ENCODE data around the gene ABCB4. TPM values are rescaled to one million over a fixed set of nuclear protein-coding genes. Genes with fewer than 3 reads are reported as not detected.

Gene ABCB4
- total RNA-seq, 1 donor from 2014 or later: 114 TPM

GRCh38 chr7:87427288-87427687 is 48.2 kb downstream of the ABCB4 start:
- DNase-seq (ENCODE audit: low spot score): no peak

GRCh38 chr7:87426160-87426559 is 49.3 kb downstream of the ABCB4 start:
- ATAC-seq (no peak), DNase-seq (ENCODE audit: low spot score) (no peak)

More at GRCh38 chr7:87427288-87427687, 48.2 kb downstream of the ABCB4 start:
- peak; percentile 52 for ATAC-seq

- DNase-seq (ENCODE audit: low spot score) (no peak), ATAC-seq (peak; percentile 73)
Measured at GRCh38 chr7:87424075-87424474, 51.4 kb downstream of the ABCB4 start.

- no peak for DNase-seq (ENCODE audit: low spot score)
- ATAC-seq: no peak
Measured at GRCh38 chr7:87420173-87420572, 55.3 kb downstream of the ABCB4 start.

- DNase-seq (ENCODE audit: low spot score) (no peak), ATAC-seq (peak; percentile 70)
Measured at GRCh38 chr7:87416682-87417587, 58.5 kb downstream of the ABCB4 start.

GRCh38 chr7:87414794-87415188 is 60.7 kb downstream of the ABCB4 start:
- DNase-seq (ENCODE audit: low spot score) (no peak), ATAC-seq (no peak)

GRCh38 chr7:87413951-87414793 is 61.3 kb downstream of the ABCB4 start:
- ATAC-seq: peak; percentile 18
- DNase-seq (ENCODE audit: low spot score): no peak

GRCh38 chr7:87413029-87413428 is 62.5 kb downstream of the ABCB4 start:
- no peak for DNase-seq (ENCODE audit: low spot score)
- ATAC-seq: no peak

- DNase-seq (ENCODE audit: low spot score): no peak
- ATAC-seq: no peak
Measured at GRCh38 chr7:87411186-87411585, 64.3 kb downstream of the ABCB4 start.

- ATAC-seq: no peak
- DNase-seq (ENCODE audit: low spot score): no peak
Measured at GRCh38 chr7:87404674-87405073, 70.8 kb downstream of the ABCB4 start.

- ATAC-seq (no peak), DNase-seq (ENCODE audit: low spot score) (no peak)
Measured at GRCh38 chr7:87398446-87398845, 77.0 kb downstream of the ABCB4 start.

GRCh38 chr7:87395442-87396020 is 79.9 kb downstream of the ABCB4 start:
- ATAC-seq (no peak), DNase-seq (ENCODE audit: low spot score) (no peak)

GRCh38 chr7:87391020-87391701 is 84.3 kb downstream of the ABCB4 start:
- no peak for DNase-seq (ENCODE audit: low spot score)

GRCh38 chr7:87380905-87381304 is 94.6 kb downstream of the ABCB4 start:
- DNase-seq (ENCODE audit: low spot score) (no peak), ATAC-seq (no peak)

More at GRCh38 chr7:87391020-87391701, 84.3 kb downstream of the ABCB4 start:
- ATAC-seq: peak; percentile 23

GRCh38 chr7:87375662-87376435 is 99.6 kb downstream of the ABCB4 start:
- ATAC-seq (no peak), DNase-seq (ENCODE audit: low spot score) (no peak)

- ATAC-seq: no peak
- no peak for DNase-seq (ENCODE audit: low spot score)
Measured at GRCh38 chr7:87370660-87371180, 104.8 kb downstream of the ABCB4 start.

- ATAC-seq: no peak
- DNase-seq (ENCODE audit: low spot score): no peak
Measured at GRCh38 chr7:87369216-87369615, 106.3 kb downstream of the ABCB4 start.

- peak; percentile 66 for ATAC-seq
- DNase-seq (ENCODE audit: low spot score): no peak
Measured at GRCh38 chr7:87364246-87364645, 111.2 kb downstream of the ABCB4 start.

- DNase-seq (ENCODE audit: low spot score) (no peak), ATAC-seq (peak; percentile 86)
Measured at GRCh38 chr7:87363342-87363741, 112.1 kb downstream of the ABCB4 start.

GRCh38 chr7:87361320-87361719 is 114.2 kb downstream of the ABCB4 start:
- ATAC-seq: no peak

More at GRCh38 chr7:87361320-87361719, 114.2 kb downstream of the ABCB4 start:
- no peak for DNase-seq (ENCODE audit: low spot score)

All from left lobe of liver (tissue), 2 donors.